Fibroblast of pulmonary artery (primary cell): ENCODE measurements around the gene GHDC.

Experiments used
- DNase-seq: peaks from one replicate; pipeline ENCODE4 v3.0.0-alpha.2; 2010; ENCODE audit warnings: low read depth
- H3K4me3 ChIP-seq: replicated peaks from 2 replicates; pipeline ENCODE4 v1.5.1; 2011; ENCODE audit warnings: low read depth, mild to moderate bottlenecking, control low read depth, low read length, moderate library complexity
- CTCF ChIP-seq: IDR thresholded peaks from 2 replicates; pipeline ENCODE4 v1.5.1; 2011; ENCODE audit warnings: mild to moderate bottlenecking, control low read depth, low read length, inconsistent platforms; ENCODE audit errors: missing control alignments

GHDC gene

DNA sequence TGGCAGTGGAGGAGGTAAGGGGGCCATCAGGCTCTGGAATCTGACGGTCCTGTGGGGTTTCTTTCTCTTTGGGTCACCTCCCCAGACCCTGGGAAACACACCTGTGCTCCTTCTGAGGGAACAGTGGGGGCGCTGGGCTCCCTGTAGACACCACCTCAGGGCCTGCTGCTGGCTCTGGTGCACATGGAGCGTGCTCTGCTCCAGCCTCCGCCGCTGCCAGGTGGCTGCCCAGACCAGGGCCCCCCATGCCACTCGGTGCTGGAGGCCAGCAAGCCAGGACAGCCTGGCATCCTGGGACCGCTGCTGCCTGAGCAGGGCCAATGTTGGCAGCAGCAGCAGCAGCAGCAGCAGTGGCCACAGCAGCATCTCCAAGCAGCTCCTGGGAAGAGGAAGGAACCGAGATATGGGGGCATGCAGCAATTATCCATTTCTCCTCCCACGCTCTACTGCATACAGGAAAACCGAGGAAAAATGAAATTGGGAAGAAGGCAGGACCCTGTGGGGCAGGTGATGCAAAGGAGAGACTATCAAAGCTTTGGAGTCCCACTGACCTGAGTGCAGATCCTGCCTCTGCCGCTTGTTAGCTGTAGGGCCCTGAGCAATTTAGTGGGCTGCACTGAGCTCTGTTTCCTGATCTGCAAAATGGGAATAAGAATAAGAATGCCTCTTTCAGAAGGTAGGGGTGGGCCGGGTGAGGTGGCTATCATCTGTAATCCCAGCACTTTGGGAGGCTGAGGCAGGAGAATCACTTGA, 902 bp downstream of the GHDC start:
- TF ChIP-seq CTCF, result no peak
- DNase-seq, result no peak
- peak overlapping the region; percentile 72 for H3K4me3 ChIP-seq

- H3K4me3 ChIP-seq, result no peak overlapping the region
- DNase-seq, result no peak
- TF ChIP-seq CTCF, result no peak
Measured at GRCh38 chr17:42192189-42193126, 1.8 kb downstream of the GHDC start.

- DNase-seq, result no peak
- no peak overlapping the region for H3K4me3 ChIP-seq
- TF ChIP-seq CTCF, result no peak
Measured at GRCh38 chr17:42191275-42191608, 3.1 kb downstream of the GHDC start.

- TF ChIP-seq CTCF, result no peak
- H3K4me3 ChIP-seq, result no peak overlapping the region
- no peak for DNase-seq
Measured at GRCh38 chr17:42190491-42191274, 3.6 kb downstream of the GHDC start.

GRCh38 chr17:42189651-42189965, 4.7 kb downstream of the GHDC start:
- TF ChIP-seq CTCF, result no peak
- DNase-seq, result no peak

DNA sequence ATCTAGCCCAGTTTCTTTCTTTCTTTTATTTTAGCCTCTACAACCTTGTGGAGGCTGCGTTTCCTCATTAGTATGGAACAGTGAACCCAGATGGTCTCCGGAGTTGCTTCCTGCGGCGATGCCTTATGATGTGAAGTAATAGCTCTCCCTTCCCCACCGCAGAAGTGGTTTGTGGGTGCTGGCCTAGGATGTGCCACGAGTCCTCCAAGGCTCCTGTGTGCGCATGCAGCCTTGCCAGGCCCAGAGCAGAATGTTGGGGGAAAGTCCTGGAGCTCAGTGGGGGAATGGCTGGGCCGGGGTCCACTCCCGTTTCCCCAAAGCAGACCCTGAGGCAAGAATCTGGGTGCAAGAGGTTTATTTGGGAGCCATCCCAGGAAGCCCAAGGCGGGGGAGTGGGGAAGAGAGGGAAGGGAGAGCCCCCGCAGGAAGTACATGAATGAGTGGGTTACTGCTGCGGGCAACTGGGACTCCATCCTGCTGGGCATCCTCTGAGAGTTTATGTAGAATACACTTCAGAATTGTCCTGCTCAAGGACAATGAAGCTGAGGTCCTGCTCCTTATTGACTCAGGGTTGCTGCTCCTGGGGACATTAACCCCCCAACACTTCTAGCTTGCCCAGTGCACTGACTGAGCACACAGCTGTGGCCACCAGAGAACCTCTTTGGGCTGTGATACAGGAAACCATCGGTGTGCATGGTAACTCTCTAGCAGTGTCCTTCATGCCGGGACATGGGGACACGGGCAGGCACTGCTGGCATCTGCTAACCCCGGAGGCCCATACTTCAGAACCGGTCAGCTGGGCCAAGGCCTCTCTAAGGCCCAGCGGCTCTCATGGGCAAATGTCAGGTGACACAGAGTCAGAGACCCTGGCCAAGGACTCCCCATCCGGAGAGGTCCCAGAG, 5.3 kb downstream of the GHDC start:
- DNase-seq, result no peak
- no peak overlapping the region for H3K4me3 ChIP-seq
- TF ChIP-seq CTCF, result no peak

More at GRCh38 chr17:42189651-42189965, 4.7 kb downstream of the GHDC start:
- H3K4me3 ChIP-seq, result no peak overlapping the region
